Left lobe of liver (tissue), 2 donors: ENCODE results near the gene HOXB4. TPM values are rescaled to one million over a fixed set of nuclear protein-coding genes. Genes with fewer than 3 reads are reported as not detected.

Source experiments
- ATAC-seq: fragments of 200-7000 bp; cut with Tn5 transposase; one replicate; pipeline ENCODE4 v1.9.1; 2020; ENCODE audit warnings: mild to moderate bottlenecking, moderate library complexity
- DNase-seq: peaks from one replicate; pipeline ENCODE4 v3.0.0-alpha.2; 2020; ENCODE audit warnings: low spot score
- total RNA-seq: library from RNA; stranded (reverse); gene quantifications from one replicate; pipeline ENCODE4 v1.2.1, GENCODE V29; 2021
- donor health status: DM: no; HTN: no; CAD: no; lungs with moderate emphysema.
- donor health status: DM: no; HTN: yes; CAD: no.

HOXB4 gene
- total RNA-seq, 1 donor from 2014 or later, result 1.1 TPM

GRCh38 chr17:48575066-48575582 is 3.0 kb downstream of the HOXB4 start:
- ATAC-seq, result no peak
- no peak for DNase-seq

GRCh38 chr17:48574505-48575065 is 3.6 kb downstream of the HOXB4 start:
- DNase-seq (no peak), ATAC-seq (no peak)

DNA sequence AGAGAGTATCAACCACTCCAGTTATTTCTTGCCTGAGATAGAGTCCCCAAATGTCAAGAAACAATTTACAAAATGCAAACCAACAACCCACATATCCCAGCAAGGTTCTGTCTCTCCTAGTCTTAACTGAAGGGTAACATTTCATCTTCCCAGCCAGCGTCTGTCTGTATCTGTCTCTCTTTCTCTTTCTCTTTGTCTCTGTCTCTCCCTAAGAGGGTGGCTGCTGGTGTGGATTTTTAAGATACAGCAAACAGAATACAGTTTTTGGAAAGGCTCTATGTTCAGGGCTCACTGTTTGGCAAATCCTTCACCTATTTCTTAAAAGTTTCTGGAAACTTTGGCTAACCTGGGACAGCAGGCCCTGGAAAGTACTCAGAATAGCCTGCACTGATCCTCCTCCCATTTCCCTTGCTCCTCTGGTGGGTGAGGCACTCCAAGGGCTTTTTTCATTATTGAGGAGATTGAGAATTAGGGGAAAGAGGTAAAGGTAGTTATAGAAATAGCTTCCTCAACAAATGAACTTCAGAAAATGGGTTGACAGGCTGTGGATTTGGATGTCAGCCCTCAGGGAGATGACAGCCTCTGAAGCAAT is 6.2 kb downstream of the HOXB4 start:
- no peak for ATAC-seq
- no peak for DNase-seq

GRCh38 chr17:48571024-48571818 is 6.9 kb downstream of the HOXB4 start:
- ATAC-seq (no peak), DNase-seq (no peak)

DNA sequence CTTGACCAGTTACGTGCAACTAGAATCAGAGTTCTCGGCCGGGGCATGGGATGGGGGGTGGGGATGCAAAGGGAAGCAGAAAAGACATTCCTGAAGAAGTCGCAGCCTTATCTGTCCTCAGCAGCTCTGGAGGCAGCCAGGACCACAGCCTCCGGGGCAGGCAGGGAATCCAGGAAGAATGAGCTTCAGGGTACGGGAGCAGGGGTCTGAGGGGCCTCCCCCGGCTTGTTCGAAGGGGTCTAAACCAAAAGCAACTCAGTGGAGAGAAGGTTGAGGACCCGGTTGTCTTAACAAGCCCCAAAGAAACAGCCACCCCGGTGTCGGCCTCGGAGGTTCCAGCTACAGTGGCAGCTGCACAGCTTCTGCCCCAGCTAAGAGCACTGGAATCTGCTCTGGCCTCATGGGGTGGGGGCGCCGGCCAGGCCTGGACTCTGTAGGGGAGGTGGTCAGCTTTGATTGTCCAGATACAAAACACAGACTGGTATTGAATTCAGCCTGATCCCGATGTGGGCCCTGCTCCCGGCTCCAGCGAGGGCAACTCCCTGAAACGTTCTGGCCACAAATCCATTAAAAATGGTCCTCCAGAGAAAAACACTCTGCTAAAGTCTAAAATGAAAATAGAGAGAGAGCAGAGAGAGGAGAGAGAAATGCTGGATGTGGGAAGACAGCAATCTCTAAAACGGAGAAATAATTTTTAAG is 7.7 kb downstream of the HOXB4 start:
- DNase-seq (no peak), ATAC-seq (peak; percentile 31)

GRCh38 chr17:48569674-48570324 is 8.4 kb downstream of the HOXB4 start:
- ATAC-seq (no peak), DNase-seq (no peak)

DNA sequence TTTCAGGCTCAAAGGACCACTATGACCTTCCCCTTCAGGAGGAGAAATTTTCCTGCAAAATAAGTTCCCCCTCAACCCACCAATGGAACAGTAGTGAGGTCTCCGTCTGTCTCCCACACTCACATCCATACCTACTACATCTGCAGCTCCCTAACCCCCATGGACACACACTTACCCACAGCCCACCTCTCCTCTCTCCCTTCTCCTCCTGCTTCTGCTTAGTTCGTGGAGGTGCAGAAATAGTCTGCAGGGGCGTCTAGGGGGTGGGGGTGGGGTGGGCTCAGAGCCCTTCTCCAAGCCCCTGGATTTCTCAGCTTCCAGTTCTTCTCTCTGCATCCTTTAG is 8.9 kb downstream of the HOXB4 start:
- no peak for ATAC-seq

DNA sequence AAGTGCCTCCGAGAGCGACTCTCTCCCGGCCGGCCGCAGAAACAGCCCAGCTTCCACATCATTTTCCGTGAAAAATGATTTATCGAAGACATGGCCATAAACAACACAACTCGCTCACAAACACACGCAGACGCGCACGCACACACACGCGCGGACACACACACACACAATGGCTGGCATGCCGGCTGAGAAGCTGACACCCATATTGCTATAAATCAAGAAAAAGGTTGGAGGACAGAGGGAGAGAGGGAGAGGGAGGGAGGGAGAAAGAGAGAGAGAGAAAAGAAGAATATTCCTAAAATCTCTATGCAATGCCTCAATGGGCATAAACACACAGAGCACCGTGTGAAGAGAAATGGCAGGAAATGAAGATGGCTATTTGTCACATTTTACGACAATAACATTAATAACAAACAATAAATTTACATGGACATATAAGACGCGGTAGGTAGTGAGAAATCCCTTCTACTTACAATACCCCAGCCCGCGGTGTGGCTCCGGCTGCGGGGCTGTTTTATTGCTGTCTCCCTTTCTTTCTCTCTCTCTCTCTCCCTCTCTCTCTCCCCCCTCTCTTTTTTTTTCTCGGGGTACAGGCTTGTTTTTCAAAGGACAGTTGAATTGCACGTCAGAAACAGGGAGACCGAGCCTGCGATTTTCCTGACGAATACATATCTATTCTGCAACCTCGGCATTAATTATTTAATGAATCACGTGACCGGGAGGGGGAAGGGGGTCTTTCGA is 9.5 kb downstream of the HOXB4 start:
- no peak for DNase-seq
- no peak for ATAC-seq

More for the DNA sequence above, 8.9 kb downstream of the HOXB4 start:
- no peak for DNase-seq

- DNase-seq, result no peak
- no peak for ATAC-seq
Measured at GRCh38 chr17:48567646-48568354, 10.3 kb downstream of the HOXB4 start.

GRCh38 chr17:48567209-48567608 is 10.9 kb downstream of the HOXB4 start:
- DNase-seq (no peak), ATAC-seq (no peak)

- no peak for DNase-seq
- ATAC-seq, result no peak
Measured at GRCh38 chr17:48566717-48567116, 11.4 kb downstream of the HOXB4 start.

DNA sequence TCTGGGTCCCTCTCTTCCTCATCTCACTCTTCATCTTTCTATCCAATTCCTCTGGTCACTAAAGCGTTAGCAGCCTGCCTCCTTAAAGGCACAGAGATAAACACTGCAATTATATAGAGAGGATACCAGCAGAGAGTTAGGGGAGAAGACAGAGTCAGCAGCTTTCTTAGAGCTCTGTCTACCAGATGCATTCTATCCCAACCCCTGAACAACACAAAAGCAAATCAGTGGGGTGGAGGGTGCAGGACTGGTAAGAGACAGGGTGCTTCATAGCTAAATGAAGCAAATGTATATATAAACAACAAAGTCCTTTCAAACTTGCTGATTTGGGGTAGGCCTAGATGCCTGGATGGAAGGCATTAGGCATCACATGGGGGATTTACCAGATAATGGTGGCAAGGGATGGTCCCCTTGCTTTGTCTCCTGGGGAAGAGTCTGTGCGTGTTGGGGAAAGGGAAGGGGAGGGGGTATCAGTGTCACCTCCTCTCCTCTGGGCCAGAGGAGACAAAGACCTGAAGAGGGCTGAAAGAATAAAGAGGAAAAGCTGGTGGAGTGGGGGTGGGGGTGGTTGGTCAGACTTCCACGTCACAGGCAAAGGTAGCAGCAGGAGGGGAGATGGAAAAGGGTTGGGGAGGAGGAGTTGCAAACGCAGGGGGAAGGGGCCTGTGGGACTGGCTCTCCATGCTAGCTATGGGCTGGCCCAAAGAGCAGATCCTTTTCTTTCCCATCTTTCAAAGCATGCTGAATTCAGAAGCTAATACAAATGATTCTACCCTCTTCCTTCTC is 12.0 kb downstream of the HOXB4 start:
- ATAC-seq (no peak), DNase-seq (no peak)

DNA sequence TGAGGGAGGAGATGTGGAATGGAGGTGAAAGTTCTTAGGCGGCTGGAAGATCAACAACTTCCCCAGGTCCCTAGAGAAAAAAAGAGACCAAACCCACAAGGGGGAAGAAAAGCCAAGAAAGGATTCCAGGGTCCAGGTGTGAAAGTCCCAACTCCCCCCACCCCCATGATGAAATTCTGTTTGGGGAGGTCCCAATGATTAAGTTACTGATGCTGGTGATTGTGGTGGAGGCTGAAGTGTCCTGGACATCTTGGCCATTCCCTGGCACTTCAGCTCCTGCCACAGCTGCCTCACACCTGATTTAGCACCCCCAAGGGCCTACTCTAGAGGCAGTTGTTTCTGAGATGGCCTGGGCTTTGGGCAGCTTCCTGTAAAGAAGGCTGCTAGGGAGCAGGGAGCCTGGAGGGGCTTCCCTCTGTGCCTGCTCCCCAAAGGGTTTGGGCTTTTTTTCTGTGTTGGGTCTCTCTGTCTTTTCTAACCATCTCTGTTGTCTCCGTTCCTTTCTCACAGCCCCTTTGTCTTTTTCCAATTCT is 13.1 kb downstream of the HOXB4 start:
- no peak for ATAC-seq
- DNase-seq, result no peak

DNA sequence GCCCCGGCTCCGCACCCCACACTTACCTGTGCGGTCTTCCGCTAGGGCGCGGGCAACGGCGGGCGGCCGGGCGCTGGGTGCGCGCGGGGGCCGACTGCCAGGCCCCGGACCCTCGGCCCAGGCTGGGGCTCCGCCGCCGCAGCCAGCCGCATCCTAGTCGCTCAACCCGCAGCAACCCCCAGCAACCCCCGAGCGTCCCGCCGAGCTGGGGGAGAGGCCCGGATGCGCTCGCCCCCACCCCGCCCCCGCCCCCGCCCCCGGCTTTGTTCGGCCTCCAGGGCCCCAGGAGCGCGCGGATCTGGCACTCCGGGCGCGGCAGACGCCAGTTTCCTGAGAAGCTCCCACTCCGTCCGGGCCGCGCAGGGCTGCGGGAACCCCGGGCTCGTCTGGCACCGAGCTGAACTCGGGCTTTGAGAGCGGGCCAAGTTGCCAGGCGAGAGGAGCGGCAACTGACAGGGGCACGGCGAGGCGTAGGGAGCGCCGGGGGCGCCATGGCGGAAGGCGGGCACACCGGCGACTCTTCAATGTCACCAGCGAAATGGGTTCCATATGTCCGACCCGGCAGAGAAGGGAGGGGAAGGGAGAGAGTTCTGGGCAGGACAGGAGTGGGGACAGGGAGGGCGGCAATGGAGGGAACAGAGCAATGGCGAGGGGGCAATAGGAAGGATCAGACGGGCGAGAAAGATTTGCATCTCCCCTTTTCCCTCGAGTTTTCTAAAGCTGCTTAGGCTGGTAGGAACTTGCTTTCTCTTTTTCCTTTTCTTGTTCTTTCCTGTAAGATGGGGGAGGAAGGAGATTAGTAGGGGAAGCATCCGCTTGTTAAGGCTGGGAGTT is 13.7 kb downstream of the HOXB4 start:
- ATAC-seq (peak; percentile 41), DNase-seq (no peak)

DNA sequence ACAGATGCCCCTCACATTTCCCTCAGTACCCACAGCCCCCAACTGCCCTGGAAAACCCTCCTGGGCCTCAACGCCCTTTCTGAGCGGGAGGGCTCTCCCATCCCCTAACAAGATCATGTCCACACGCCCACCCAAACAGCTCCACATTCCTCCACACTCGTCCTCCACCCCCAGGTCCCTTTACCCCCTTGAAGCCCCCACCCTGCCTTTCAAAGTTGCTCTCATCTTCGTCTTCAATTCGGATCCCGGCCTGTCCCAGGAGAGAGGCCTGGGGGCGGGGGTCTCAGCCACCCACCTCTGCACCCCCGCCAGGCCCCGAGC is 14.3 kb downstream of the HOXB4 start:
- no peak for DNase-seq
- no peak for ATAC-seq

DNA sequence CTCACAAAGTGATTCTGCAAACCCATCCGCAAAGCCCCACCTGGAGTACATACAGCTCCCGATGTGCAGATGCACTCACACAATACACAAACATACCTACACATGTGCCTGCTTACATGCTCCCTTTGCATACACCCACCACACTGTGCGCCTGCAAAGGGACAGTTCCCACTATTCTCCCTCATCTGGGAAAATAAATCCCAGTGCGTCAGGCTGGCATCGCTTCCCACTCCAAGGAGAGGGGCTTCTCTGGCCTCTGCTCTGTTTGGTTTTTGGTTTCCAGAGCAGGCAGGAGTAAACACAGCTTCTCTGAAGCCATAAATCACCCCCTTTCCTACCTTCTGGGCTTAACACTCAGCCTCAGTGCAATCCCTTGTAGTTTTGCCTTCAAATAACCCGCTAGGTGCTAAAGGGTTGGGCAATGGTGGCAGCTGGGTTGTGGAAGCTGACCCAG is 14.7 kb downstream of the HOXB4 start:
- no peak for ATAC-seq
- DNase-seq, result no peak

GRCh38 chr17:48562934-48563333 is 15.2 kb downstream of the HOXB4 start:
- DNase-seq (no peak), ATAC-seq (no peak)
